ENCODE measurements around the gene MICAL3. TPM values are rescaled to one million over a fixed set of nuclear protein-coding genes. Genes with fewer than 3 reads are reported as not detected.

Gene MICAL3
- polyA plus RNA-seq, 1 of the 3 experiments (the other 2 are of a cell fraction) = 83.1 TPM

GRCh38 chr22:17920992-17921650 is 103.2 kb downstream of the MICAL3 start:
- Histone ChIP-seq H3K4me3 (ENCODE audit: low read depth in 2 of 2, low read length in 1 of 2) (no peak overlapping the region), H3K9me3 (no peaks in the 10 kb centered on the region), H3K9ac (no peak overlapping the region), H3F3A (replicated peaks; ENCODE audit: insufficient read depth) (peaks cover 14% of the 10 kb centered on the region), H3K36me3 (replicated peaks in 1 of 2; ENCODE audit: control insufficient read depth in 1 of 2, insufficient read depth in 2 of 2, low read length in 1 of 2) (no peaks in the 10 kb centered on the region), H3K27me3 (ENCODE audit: insufficient read depth) (no peaks in the 10 kb centered on the region), H3K27ac (ENCODE audit: low read depth in 2 of 2, low read length in 1 of 2) (peak overlapping the region in 1 of 2 experiments; percentile 92; a peak in 2 of 4 replicates), H2AFZ (ENCODE audit: low read depth) (no peak overlapping the region), H3K9me2 (no peaks in the 10 kb centered on the region), H3K4me1 (ENCODE audit: control insufficient read depth in 1 of 2, insufficient read depth in 2 of 2, low read depth in 1 of 2, low read length in 1 of 2) (peaks cover 23 to 59% of the 10 kb centered on the region in 2 experiments), H4K20me1 (ENCODE audit: insufficient read depth) (peaks cover 73% of the 10 kb centered on the region), H3K79me2 (ENCODE audit: insufficient read depth) (peaks cover 84% of the 10 kb centered on the region), H3K4me2 (no peak overlapping the region)
- no peak for TF ChIP-seq RAD21 (IDR thresholded peaks at IDR 0.05; ENCODE audit: low read length)
- TF ChIP-seq GATA2 (CRISPR knock-in tag; IDR thresholded peaks at IDR 0.05) = no peak
- TF ChIP-seq NRF1 (IDR thresholded peaks at IDR 0.05; ENCODE audit: low read depth, low read length) = no peak
- no peak for TF ChIP-seq YY1 (IDR thresholded peaks at IDR 0.05; ENCODE audit: low read depth)
- TF ChIP-seq, protein P1, sequence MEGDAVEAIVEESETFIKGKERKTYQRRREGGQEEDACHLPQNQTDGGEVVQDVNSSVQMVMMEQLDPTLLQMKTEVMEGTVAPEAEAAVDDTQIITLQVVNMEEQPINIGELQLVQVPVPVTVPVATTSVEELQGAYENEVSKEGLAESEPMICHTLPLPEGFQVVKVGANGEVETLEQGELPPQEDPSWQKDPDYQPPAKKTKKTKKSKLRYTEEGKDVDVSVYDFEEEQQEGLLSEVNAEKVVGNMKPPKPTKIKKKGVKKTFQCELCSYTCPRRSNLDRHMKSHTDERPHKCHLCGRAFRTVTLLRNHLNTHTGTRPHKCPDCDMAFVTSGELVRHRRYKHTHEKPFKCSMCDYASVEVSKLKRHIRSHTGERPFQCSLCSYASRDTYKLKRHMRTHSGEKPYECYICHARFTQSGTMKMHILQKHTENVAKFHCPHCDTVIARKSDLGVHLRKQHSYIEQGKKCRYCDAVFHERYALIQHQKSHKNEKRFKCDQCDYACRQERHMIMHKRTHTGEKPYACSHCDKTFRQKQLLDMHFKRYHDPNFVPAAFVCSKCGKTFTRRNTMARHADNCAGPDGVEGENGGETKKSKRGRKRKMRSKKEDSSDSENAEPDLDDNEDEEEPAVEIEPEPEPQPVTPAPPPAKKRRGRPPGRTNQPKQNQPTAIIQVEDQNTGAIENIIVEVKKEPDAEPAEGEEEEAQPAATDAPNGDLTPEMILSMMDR (IDR thresholded peaks at IDR 0.05) = no peak
- TF ChIP-seq, protein P2, sequence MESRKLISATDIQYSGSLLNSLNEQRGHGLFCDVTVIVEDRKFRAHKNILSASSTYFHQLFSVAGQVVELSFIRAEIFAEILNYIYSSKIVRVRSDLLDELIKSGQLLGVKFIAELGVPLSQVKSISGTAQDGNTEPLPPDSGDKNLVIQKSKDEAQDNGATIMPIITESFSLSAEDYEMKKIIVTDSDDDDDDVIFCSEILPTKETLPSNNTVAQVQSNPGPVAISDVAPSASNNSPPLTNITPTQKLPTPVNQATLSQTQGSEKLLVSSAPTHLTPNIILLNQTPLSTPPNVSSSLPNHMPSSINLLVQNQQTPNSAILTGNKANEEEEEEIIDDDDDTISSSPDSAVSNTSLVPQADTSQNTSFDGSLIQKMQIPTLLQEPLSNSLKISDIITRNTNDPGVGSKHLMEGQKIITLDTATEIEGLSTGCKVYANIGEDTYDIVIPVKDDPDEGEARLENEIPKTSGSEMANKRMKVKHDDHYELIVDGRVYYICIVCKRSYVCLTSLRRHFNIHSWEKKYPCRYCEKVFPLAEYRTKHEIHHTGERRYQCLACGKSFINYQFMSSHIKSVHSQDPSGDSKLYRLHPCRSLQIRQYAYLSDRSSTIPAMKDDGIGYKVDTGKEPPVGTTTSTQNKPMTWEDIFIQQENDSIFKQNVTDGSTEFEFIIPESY (IDR thresholded peaks at IDR 0.05; ENCODE audit: borderline replicate concordance, low read depth) = no peak
- no peak for TF ChIP-seq MAX (IDR thresholded peaks at IDR 0.05; ENCODE audit: low read depth)
- TF ChIP-seq MEF2A (IDR thresholded peaks at IDR 0.05; ENCODE audit: borderline replicate concordance, low read depth) = no peak
- no peak for TF ChIP-seq EZH2phosphoT487 (IDR thresholded peaks at IDR 0.05; ENCODE audit: borderline replicate concordance, low read depth)
- no peak for TF ChIP-seq EP300 (IDR thresholded peaks at IDR 0.05; ENCODE audit: borderline replicate concordance in 1 of 2, low read depth in 1 of 2, low read length in 1 of 2)
- TF ChIP-seq MXI1 (IDR thresholded peaks at IDR 0.05; ENCODE audit: low read depth, low read length) = no peak
- TF ChIP-seq TCF12 (IDR thresholded peaks at IDR 0.05) = no peak
- no peak for DNase-seq
- CTCF ChIA-PET = interaction anchor here (0.7 to 3.9 kb wide), 11 partner anchors 10 to 157 kb away, joined by 3 to 14 read pairs (median 5); partner anchors contain the start of genes MICAL3 and PEX26
- POLR2A ChIA-PET = interaction anchor here (1.3 kb wide), 1 partner anchor 156 kb away, joined by 5 read pairs; the partner anchor contains the start of gene PEX26
- 96% methylated on average over 6 of the region's 6 CpGs for WGBS (ENCODE audit: low lambda C conversion rate)
